NCI-H2081 (cell line): Measurements from ENCODE around the gene NUTF2.
"Not testable (repeated sequence)": the region's sequence is repeated elsewhere in the genome, so short reads cannot be mapped to it uniquely, and the experiment has no call there.

Experiments
- DNase-seq, 2 experiments: peaks; one replicate each; lab custom pipeline; 2025; lab: John Stamatoyannopoulos, UW

The NUTF2 gene

DNA sequence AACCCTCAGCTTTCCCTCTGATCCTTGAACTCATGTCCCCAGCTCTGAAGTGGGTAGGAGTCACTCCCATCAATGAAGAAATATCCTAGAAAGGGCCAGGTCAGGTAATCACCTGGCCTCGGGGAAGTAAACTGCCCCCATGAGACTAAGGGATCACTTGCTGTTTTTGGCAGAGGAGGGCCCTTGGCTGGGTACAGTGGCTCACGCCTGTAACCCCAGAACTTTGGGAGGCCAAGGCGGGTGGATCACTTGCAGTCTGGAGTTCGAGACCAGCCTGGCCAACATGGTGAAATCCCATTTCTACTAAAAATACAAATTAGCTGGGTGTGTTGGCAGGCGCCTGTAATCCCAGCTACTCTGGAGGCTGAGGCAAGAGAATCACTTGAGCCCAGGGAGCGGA lies 17.3 kb downstream of the NUTF2 start:
- DNase-seq: not testable (repeated sequence)

DNA sequence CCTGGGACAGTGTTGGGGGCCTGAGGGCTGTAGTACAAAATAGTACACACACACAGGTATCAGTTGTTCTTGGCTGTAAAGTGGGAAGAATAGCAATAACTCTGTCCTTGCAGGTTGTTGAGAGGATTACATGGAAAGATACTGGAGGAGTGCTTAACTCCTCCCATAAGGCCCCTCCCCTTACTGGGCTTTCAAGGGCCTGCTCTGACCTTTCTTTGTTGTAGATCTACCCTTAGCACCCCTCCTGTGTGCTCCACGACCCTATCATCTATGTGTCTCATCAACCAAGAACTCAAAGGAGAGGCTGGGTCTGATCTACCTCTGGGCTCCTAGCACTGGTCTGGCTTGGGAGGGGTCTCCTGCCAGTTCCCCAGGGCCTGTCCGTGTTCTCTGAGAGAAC lies 17.9 kb downstream of the NUTF2 start:
- no peak for DNase-seq

GRCh38 chr16:67865318-67865717 lies 18.6 kb downstream of the NUTF2 start:
- no peak for DNase-seq

- no peak for DNase-seq
These were observed 21.6 kb downstream of the NUTF2 start for GRCh38 chr16:67868290-67868689.

GRCh38 chr16:67869653-67870052 lies 22.9 kb downstream of the NUTF2 start:
- DNase-seq: no peak

DNA sequence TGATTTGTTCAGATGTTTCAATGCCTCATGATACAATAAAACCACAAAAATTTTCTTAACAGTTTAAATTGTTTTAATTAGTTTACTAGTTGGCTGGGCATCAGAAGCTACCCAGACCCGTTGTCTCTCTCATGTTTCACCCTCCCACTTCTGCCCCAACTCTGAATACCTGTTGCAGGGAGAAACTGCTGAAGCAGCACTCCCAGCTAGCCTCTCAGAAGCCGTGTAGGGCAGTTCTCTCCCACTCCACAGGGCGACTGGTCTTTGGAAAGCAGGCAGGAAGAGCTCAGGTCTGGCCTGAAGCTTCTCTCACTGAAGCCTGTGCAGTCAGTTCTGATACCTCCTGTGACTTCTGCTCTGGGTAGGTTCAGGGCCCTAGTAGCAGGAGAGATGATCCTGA lies 24.5 kb downstream of the NUTF2 start:
- DNase-seq: no peak

DNA sequence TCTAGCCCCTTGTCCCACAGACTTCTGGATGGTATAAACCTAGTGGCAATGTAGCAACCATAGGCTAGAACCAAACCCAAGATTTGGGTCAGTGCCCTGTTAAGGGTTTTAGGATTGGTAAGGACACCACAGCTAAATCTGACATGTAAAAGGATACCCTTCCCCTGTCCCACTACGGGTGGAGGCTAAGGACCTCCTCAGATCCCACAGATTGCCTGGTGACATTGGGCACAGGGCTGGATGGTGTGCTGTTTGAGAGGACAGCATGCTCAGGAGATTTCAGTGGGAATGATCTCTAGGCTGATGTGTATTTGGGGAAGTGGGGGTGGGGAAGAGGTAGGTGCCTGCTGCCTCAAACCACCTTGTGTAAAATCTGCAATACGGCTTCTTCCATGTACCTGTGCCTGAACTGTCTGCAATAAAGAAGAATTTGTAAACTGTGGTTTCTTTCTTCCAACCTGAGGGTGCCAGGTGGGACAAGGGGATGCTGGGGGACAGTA lies 25.4 kb downstream of the NUTF2 start:
- DNase-seq: no peak

GRCh38 chr16:67872631-67873434 lies 26.1 kb downstream of the NUTF2 start, which contains the start of gene EDC4:
Gene EDC4 (plus strand): TSS chr16:67873052. CDS start chr16:67873262, 210 bp downstream.
- DNase-seq: peak; percentile 24 to 54

DNA sequence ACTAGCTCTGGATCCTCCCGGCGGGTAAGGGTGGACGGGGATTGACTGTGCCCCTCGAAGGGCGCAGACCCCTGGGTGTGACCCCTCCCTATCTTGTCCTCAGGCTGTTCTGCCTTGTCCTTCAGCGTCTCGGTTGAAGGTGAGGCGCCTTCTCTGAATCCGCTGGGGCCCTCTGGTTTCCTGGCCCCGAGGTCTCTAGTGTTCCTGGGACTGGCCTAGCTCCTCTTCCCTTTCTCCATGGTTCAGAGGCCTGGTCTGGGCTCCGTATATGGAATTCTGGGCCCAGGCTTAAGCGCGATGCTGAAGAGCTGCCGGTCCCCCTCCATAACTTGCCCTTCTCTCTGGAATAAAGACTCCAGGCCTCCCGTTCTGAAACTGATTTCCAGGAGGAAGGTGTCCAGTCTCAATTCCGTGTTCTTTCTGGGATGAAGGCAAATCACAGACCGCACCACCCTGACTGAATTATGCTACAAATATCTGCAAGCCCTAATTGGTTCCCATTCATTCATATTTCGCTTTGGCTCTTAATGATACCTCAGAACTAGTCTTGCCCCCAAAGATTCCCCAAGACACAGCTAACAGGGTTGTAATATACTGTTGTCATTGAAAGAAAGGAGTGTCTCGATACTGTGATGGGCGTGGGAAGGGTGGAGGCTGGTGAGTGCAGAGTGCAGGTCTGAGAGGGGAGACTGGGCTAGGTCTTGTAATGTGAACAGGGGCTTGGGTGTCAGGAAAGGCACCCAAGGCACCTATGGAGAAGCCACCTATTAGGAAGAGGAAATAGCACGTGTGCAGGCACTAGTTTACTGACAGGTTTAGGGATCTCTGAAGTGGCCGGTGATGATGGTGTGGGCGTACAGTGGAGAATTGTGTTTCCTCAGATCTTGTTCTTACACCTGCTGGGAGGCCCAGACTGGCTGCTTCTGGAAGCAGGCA lies 27.0 kb downstream of the NUTF2 start:
- DNase-seq: no peak

DNA sequence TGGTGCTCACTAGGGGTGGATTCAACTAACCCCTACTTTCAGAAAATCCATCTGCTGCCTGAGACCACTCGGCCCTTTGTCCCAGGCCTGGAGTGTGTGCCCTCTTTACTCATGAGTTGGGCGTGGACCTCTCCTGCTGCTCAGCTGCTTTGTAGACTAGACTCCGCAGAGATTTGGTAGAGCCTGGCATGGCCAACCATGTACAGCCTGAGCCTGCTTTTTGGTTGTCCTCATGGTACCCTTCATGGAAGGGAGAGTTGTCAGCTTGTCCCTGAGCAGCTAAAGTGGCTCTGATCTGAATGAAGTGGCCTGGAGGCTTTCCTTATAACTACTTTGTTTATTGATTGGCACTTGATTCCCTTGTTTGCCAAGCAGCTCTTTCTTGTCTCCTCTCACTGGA lies 27.6 kb downstream of the NUTF2 start:
- DNase-seq: no peak

- DNase-seq: no peak
These were observed 30.3 kb downstream of the NUTF2 start for GRCh38 chr16:67877064-67877463.

DNA sequence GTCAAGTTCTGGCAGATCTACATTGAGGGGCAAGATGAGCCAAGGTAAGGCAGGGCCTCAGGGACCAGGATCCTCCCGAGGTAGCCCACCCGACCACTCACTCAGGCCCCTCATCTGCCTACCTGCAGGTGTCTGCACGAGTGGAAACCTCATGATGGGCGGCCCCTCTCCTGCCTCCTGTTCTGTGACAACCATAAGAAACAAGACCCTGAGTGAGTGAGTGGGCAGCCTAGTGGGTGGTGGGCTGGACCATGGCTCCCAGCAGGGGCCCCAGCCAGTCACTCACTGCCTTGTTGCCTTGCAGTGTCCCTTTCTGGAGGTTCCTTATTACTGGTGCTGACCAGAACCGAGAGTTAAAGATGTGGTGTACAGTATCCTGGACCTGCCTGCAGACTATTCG lies 31.5 kb downstream of the NUTF2 start:
- no peak for DNase-seq

DNA sequence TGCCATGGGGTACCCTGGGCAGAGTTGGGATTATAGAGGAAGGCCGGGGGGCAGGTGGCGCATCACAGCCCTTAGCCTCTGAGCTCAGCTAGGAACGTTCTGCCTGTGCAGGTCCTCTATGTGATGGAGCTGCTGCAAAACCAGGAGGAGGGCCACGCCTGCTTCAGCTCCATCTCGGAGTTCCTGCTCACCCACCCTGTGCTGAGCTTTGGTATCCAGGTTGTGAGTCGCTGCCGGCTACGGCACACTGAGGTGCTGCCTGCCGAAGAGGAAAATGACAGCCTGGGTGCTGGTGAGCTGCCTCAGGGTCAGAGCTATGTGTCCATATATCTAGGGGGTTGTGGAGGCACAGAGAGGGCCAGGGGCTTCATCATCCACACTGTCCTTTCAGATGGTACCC lies 32.1 kb downstream of the NUTF2 start:
- no peak for DNase-seq

DNA sequence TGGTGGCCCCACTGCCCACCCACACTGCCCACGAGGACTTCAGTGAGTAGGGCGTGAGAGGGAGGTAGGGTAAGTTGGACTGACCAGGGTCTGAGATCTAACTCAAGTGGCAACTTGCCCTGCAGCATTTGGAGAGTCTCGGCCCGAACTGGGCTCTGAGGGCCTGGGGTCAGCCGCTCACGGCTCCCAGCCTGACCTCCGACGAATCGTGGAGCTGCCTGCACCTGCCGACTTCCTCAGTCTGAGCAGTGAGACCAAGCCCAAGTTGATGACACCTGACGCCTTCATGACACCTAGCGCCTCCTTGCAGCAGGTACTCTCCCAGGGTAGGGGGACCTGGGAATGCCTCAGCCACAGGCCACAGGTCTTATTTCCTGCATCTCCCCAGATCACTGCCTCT lies 32.7 kb downstream of the NUTF2 start:
- DNase-seq: no peak

DNA sequence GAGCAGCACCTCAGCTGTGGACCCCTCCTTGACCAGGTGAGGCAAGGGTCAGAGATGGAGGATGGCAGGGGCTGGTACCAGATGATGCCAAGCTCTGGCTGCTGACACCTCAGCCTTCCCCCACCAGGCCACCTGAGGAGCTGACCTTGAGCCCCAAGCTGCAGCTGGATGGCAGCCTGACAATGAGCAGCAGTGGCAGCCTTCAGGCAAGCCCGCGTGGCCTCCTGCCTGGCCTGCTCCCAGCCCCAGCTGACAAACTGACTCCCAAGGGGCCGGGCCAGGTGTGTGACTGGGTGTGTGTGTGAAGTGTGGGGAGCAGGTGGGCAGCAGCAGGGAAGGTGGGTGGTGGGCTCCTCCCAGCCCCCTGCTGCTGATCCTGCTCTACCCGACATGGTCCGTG lies 33.2 kb downstream of the NUTF2 start:
- DNase-seq: no peak

- DNase-seq: no peak
These were observed 33.9 kb downstream of the NUTF2 start for GRCh38 chr16:67880584-67880983.

GRCh38 chr16:67881621-67882161 lies 35.0 kb downstream of the NUTF2 start:
- DNase-seq: no peak

- DNase-seq: no peak
These were observed 35.8 kb downstream of the NUTF2 start for GRCh38 chr16:67882374-67883145.

- no peak for DNase-seq
These were observed 36.6 kb downstream of the NUTF2 start for GRCh38 chr16:67883146-67883871.

GRCh38 chr16:67883872-67884261 lies 37.1 kb downstream of the NUTF2 start:
- peak; percentile 21 to 23 for DNase-seq

DNA sequence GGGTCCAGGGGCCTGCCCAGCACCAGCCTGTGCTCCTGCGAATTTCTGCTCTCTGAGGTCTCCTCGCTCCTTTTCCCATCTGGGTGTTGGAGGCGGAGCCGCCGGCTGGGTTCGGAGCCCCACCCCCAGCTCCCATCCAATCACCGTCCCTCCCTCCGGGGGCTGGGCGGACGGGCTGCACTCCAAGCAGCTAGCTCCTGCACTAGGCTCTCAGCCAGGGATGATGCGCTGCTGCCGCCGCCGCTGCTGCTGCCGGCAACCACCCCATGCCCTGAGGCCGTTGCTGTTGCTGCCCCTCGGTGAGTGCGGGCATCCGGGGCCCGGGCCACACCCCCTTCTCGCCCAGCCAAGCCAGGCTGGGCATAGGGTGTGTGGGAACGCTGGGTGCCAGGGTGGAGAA lies 38.0 kb downstream of the NUTF2 start, which contains the start of gene NRN1L:
NRN1L (plus strand) TSS at position 202 of the 400 bp plus-strand sequence; CDS start at position 221, 19 bp downstream.
- peak; percentile 70 to 79 for DNase-seq
